Pulmonary artery endothelial cell (primary cell): ENCODE measurements around the gene OR5D16. TPM values are rescaled to one million over a fixed set of nuclear protein-coding genes. Genes with fewer than 3 reads are reported as not detected.
"Not testable (repeated sequence)": the region's sequence is repeated elsewhere in the genome, so short reads cannot be mapped to it uniquely, and the experiment has no call there.

Experiments
- DNase-seq: peaks from one replicate; pipeline ENCODE4 v3.0.0-alpha.2; 2011; ENCODE audit warnings: low read depth, low spot score
- total RNA-seq: library from RNA; depleted of rRNA; stranded (reverse); fragments of >200 nt; gene quantifications from 2 replicates; pipeline ENCODE4 v1.2.3, GENCODE V29; 2014

OR5D16 gene
- total RNA-seq = not detected in 2 replicates

GRCh38 chr11:55838452-55838851 lies at the start of gene OR5D16:
OR5D16 (plus strand) TSS chr11:55838752; CDS start chr11:55838752, 0 bp downstream.
- DNase-seq = no peak

GRCh38 chr11:55791606-55792005 lies 46.9 kb upstream of the OR5D16 start:
- DNase-seq = no peak

- no peak for DNase-seq
These were observed 45.2 kb upstream of the OR5D16 start for GRCh38 chr11:55793321-55793720.

- DNase-seq = no peak
These were observed 43.3 kb upstream of the OR5D16 start, which contains the start of gene OR5D14 for GRCh38 chr11:55795256-55795655. OR5D14 (plus strand) TSS chr11:55795556; CDS start chr11:55795556, 0 bp downstream.

- no peak for DNase-seq
These were observed 32.3 kb upstream of the OR5D16 start for GRCh38 chr11:55806248-55806647.

DNA sequence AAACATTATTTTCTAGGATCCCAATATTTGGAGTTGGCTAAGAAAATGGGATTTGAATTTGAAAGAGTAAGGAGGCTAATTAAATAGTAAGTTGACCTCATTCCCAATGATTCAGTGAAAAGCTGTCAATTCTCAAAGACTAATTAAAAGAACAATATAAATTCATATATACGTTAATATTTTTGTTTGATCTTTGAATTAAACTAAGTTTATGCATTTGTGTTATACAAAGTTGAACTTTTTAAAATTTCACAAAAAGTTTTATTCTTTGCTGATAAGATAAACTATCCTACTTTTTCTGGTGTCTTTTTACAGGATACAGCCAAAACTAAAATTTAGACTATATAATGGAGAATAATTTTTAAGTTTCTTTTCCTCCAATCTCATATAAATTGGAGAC lies 27.5 kb upstream of the OR5D16 start, which contains the start of gene OR5L1:
OR5L1 (plus strand) TSS at position 301 of the 400 bp plus-strand sequence. CDS start 100 bp downstream, outside the sequence.
- DNase-seq = no peak

DNA sequence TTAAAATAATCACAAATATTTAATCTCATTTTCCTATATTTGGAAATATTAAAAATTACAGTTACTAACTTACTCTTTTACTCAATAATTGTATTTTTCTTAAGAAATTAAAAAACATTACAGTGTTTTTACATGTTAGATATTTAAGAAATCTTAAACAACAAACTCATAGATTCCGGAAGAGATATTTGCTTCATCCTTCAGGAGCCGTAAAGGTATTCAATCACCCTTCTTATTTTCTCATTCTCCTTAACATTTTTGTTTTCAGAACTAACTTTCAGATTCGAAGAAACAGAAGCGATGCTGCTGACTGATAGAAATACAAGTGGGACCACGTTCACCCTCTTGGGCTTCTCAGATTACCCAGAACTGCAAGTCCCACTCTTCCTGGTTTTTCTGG lies 19.2 kb upstream of the OR5D16 start, which contains the start of gene OR5D18:
OR5D18 (plus strand) TSS at position 301 of the 400 bp plus-strand sequence; CDS start at position 301, 0 bp downstream.
- no peak for DNase-seq

DNA sequence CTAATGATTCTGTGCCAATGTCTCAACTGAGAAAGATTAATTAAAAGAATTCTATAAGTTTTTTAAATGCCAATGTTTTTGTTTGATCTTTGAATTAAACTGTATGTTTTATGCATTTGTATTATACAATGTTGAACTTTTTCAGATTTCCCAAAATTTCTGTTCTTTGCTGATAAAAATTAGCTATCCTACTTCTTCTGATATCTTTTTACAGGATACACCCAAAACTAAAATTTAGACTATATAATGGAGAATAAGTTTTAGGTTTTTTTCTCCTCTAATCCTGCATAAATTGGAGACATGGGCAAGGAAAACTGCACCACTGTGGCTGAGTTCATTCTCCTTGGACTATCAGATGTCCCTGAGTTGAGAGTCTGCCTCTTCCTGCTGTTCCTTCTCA lies 11.6 kb upstream of the OR5D16 start, which contains the start of gene OR5L2:
OR5L2 (plus strand) TSS at position 301 of the 400 bp plus-strand sequence; CDS start at position 301, 0 bp downstream.
- DNase-seq = no peak

GRCh38 chr11:55847453-55847852 lies 8.9 kb downstream of the OR5D16 start:
- DNase-seq = no peak

GRCh38 chr11:55849037-55849436 lies 10.5 kb downstream of the OR5D16 start:
- DNase-seq = no peak

- no peak for DNase-seq
These were observed 13.6 kb downstream of the OR5D16 start for GRCh38 chr11:55852141-55852540.

DNA sequence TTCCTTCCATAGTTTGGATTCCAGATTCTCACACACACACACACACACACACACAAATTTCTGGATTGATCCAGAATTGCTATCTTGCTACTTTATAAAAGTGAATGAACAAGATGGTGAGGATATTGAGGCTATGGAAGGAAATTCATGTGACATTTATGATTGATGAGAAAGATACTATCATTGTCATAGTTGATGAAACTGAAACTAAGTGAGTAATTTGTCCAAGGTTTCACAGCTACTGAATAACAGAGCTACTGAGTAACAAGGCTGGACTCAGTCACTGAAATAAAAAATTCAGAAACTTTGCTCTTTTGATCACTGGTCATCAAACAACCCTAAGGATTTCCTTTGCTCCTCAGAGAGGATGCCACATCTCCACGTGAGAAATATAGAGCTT lies 16.2 kb downstream of the OR5D16 start:
- no peak for DNase-seq

DNA sequence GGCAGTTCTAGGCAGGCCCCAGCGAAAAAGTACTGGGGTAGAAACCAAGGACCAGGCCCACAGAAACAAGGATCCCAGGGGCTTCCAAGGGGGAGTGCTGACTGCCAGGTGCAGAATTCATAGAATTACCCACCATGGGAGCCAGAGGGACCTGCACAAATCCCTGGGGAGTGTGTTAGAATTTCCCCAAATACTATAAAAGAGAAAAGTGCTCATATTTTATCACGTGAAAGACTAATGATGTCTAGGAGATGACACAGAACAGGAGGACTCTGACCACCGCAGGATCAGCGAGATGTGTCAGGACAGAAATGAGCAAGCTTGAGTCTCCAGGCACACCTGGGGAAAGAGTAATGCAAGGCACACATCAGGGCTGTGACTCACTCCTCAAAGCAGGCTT lies 28.8 kb downstream of the OR5D16 start:
- DNase-seq = not testable (repeated sequence)

- not testable (repeated sequence) for DNase-seq
These were observed 34.2 kb downstream of the OR5D16 start for GRCh38 chr11:55872731-55873130.

DNA sequence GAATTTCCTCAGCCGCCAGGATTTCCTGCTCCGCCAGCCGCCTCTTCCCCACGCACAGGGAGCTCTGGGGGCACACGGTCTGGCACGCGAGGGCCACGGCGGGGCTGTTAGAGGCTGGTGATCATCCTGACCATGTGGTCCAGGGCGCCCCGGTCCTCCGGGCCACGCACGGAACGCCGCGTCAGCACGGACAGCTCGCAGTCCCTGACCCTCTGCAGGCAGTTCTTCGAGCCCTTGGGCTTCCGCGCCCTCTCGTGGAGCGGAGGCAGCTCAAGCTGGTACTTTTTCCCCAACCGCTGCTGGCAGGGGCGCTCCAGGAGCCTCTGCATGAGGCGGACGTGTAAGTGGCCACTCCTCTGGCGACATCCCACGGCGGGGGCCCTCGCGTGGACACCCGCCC lies 34.6 kb downstream of the OR5D16 start:
- not testable (repeated sequence) for DNase-seq

DNA sequence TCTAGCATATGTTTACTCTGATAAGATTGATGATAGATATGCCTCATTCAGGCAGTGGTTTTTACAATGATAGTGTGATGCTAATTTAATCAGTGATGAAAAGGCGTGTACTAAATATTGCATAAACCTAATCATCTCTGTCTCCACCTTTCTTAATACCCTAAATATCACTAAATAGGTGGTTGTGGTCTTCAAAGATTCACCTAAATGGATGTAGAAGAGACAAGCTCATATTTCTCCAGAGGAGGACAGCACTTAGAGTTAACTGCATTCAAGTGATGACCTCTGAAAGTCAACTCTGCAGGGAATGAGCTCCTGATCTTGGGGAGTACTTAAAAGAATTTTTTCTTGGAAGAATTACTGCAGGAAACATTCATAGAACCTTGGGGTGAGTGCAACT lies 44.4 kb downstream of the OR5D16 start, which contains the start of gene TRIM51:
TRIM51 (plus strand) TSS at position 301 of the 400 bp plus-strand sequence. CDS start 2,132 bp downstream, outside the sequence.
- DNase-seq = not testable (repeated sequence)

DNA sequence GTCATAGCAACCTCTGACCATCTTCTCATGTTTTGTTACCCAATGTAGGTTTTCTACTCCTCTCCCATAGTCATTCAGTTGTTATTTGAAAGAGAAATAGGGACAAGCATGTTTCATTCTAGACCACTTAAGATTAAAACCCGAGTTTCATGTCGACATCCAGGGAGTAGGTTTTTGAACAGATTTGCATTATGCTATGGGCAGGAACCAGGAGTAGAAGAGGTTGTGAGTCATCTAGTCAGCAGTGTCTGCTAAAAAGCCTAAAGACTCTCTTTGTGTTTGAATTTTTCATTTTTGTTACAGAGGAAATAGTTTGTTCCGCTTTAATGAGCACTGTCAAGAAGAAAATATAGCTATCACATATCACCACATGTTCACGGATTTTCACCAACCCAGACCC lies 46.4 kb downstream of the OR5D16 start:
- not testable (repeated sequence) for DNase-seq

- DNase-seq = not testable (repeated sequence)
These were observed 46.9 kb downstream of the OR5D16 start for GRCh38 chr11:55885481-55885880.

Other genes with a start within 250 kb of the OR5D16 start
- gene OR4C11, start 231.1 kb upstream of the OR5D16 start, total RNA-seq = not detected in 2 replicates
- gene OR4P4, start 203.6 kb upstream of the OR5D16 start, total RNA-seq = not detected in 2 replicates
- gene OR4S2, start 190.4 kb upstream of the OR5D16 start, total RNA-seq = not detected in 2 replicates
- gene OR4C6, start 176.6 kb upstream of the OR5D16 start, total RNA-seq = not detected in 2 replicates
- not detected in 2 replicates for gene OR5D13, start 65.3 kb upstream of the OR5D16 start, total RNA-seq
- gene OR5D14, start 43.2 kb upstream of the OR5D16 start, total RNA-seq = not detected in 2 replicates
- gene OR5L1, start 27.4 kb upstream of the OR5D16 start, total RNA-seq = not detected in 2 replicates
- gene OR5D18, start 19.1 kb upstream of the OR5D16 start, total RNA-seq = not detected in 2 replicates
- gene OR5L2, start 11.5 kb upstream of the OR5D16 start, total RNA-seq = not detected in 2 replicates
- not detected in 2 replicates for gene TRIM51, start 44.5 kb downstream of the OR5D16 start, total RNA-seq
- not detected in 2 replicates for gene OR5W2, start 75.8 kb downstream of the OR5D16 start, total RNA-seq
- not detected in 2 replicates for gene OR5I1, start 97.6 kb downstream of the OR5D16 start, total RNA-seq
- not detected in 2 replicates for gene OR10AG1, start 131.2 kb downstream of the OR5D16 start, total RNA-seq
- not detected in 2 replicates for gene OR5F1, start 155.9 kb downstream of the OR5D16 start, total RNA-seq
- gene OR5AS1, start 188.9 kb downstream of the OR5D16 start, total RNA-seq = not detected in 2 replicates